Measurements from ENCODE around the gene ASRGL1. TPM values are rescaled to one million over a fixed set of nuclear protein-coding genes. Genes with fewer than 3 reads are reported as not detected.
"Not testable (repeated sequence)": the region's sequence is repeated elsewhere in the genome, so short reads cannot be mapped to it uniquely, and the experiment has no call there.

Gene ASRGL1
- total RNA-seq, 1 donor from 2014 or later: 6.7 TPM

GRCh38 chr11:62359475-62359874 lies 22.2 kb downstream of the ASRGL1 start:
- Mint-ChIP-seq H3K4me3 (no peak overlapping the region), H3K9me3 (no peaks in the 10 kb centered on the region), H3K27ac (no peak overlapping the region), H3K27me3 (ENCODE audit: low read depth) (no peaks in the 10 kb centered on the region), H3K4me1 (no peaks in the 10 kb centered on the region), H3K36me3 (no peaks in the 10 kb centered on the region)
- no peak for TF ChIP-seq CTCF (IDR thresholded peaks at IDR 0.05; ENCODE audit: unreplicated experiment)
- DNase-seq (ENCODE audit: low spot score in 2 of 2, unreplicated experiment in 2 of 2): no peak

GRCh38 chr11:62360685-62361084 lies 23.4 kb downstream of the ASRGL1 start:
- no peaks in the 10 kb centered on the region for H3K36me3 Mint-ChIP-seq
- DNase-seq (ENCODE audit: low spot score in 2 of 2, unreplicated experiment in 2 of 2): no peak
- no peaks in the 10 kb centered on the region for H3K27me3 Mint-ChIP-seq (ENCODE audit: low read depth)
- no peak overlapping the region for H3K27ac Mint-ChIP-seq
- TF ChIP-seq CTCF (IDR thresholded peaks at IDR 0.05; ENCODE audit: unreplicated experiment): no peak
- no peak overlapping the region for H3K4me3 Mint-ChIP-seq
- H3K4me1 Mint-ChIP-seq: no peaks in the 10 kb centered on the region
- no peaks in the 10 kb centered on the region for H3K9me3 Mint-ChIP-seq

GRCh38 chr11:62368861-62369477 lies 31.7 kb downstream of the ASRGL1 start:
- peaks cover 17% of the 10 kb centered on the region for H3K9me3 Mint-ChIP-seq
- not testable (repeated sequence) for H3K36me3 Mint-ChIP-seq; H3K27ac Mint-ChIP-seq; H3K4me3 Mint-ChIP-seq; H3K27me3 Mint-ChIP-seq (ENCODE audit: low read depth); H3K4me1 Mint-ChIP-seq; DNase-seq (ENCODE audit: low spot score in 2 of 2, unreplicated experiment in 2 of 2)

GRCh38 chr11:62370743-62371440 lies 33.6 kb downstream of the ASRGL1 start:
- Mint-ChIP-seq H3K27me3 (ENCODE audit: low read depth) (no peaks in the 10 kb centered on the region), H3K9me3 (peaks cover 17% of the 10 kb centered on the region), H3K4me1 (no peaks in the 10 kb centered on the region), H3K27ac (no peak overlapping the region), H3K36me3 (peaks cover 5% of the 10 kb centered on the region), H3K4me3 (no peak overlapping the region)
- DNase-seq (ENCODE audit: low spot score in 2 of 2, unreplicated experiment in 2 of 2): no peak
- no peak for TF ChIP-seq CTCF (IDR thresholded peaks at IDR 0.05; ENCODE audit: unreplicated experiment)

- Mint-ChIP-seq H3K27me3 (ENCODE audit: low read depth) (no peaks in the 10 kb centered on the region), H3K9me3 (peaks cover 17% of the 10 kb centered on the region), H3K4me3 (no peak overlapping the region), H3K4me1 (no peaks in the 10 kb centered on the region), H3K27ac (no peak overlapping the region), H3K36me3 (peaks cover 5% of the 10 kb centered on the region)
- no peak for TF ChIP-seq CTCF (IDR thresholded peaks at IDR 0.05; ENCODE audit: unreplicated experiment)
- no peak for DNase-seq (ENCODE audit: low spot score in 2 of 2, unreplicated experiment in 2 of 2)
Observed at GRCh38 chr11:62372871-62373270, 35.6 kb downstream of the ASRGL1 start.

GRCh38 chr11:62373464-62374119 lies 36.3 kb downstream of the ASRGL1 start:
- no peaks in the 10 kb centered on the region for H3K36me3 Mint-ChIP-seq
- DNase-seq (ENCODE audit: low spot score in 2 of 2, unreplicated experiment in 2 of 2): no peak
- H3K4me1 Mint-ChIP-seq: peaks cover 3% of the 10 kb centered on the region
- no peaks in the 10 kb centered on the region for H3K27me3 Mint-ChIP-seq (ENCODE audit: low read depth)
- H3K9me3 Mint-ChIP-seq: peaks cover 10% of the 10 kb centered on the region
- H3K27ac Mint-ChIP-seq: no peak overlapping the region
- no peak for TF ChIP-seq CTCF (IDR thresholded peaks at IDR 0.05; ENCODE audit: unreplicated experiment)
- H3K4me3 Mint-ChIP-seq: no peak overlapping the region
